ENCODE measurements around the gene KCNT1. TPM values are rescaled to one million over a fixed set of nuclear protein-coding genes. Genes with fewer than 3 reads are reported as not detected.

KCNT1 gene
- total RNA-seq, 1 experiment from 2014 or later: 0.68 TPM

DNA sequence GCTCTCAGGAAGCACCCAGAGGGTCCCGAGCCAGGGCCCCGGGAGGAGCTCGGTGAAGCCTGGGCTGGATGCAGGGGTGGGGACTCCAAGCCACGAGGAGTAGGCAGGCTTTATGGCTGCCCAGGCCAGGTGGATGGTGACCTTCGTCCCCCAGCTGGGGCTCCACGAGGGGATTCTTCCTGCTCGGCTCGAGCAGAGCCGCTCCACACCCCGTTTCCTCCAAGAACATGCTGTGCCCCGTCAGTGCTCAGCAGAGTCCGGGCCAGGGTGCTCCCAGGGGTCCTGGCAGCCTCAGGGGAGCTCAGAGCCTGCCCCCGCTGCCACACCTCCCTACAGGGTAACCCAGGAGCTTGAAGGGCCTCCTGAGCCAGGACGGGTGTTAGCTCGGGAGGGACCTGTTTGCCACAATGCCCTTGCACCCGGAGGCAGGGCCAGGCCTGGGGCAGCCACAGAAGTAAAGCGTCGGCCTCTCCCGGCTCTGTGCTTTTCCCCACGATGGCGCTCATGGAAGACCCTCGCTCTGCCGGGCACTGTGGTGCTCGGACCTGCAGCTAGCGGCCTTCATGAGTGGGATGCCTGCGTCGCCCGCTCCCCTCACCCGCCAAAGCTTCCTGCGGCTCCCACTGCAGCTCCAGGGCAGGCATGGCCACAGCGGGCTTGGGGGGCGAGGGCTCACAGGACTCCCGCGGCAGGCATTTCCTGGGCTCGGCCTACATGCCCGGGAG, 86.8 kb downstream of the KCNT1 start:
- Histone ChIP-seq H2BK120ac (ENCODE audit: low read depth, low read length, poor library complexity, severe bottlenecking) (no peak overlapping the region), H3K79me1 (ENCODE audit: insufficient read depth, low read depth, low read length, poor library complexity, severe bottlenecking) (no peaks in the 10 kb centered on the region), H2BK12ac (ENCODE audit: insufficient read length, low read depth, low read length) (no peak overlapping the region), H3K4ac (ENCODE audit: low read depth, low read length) (no peak overlapping the region), H3K9ac (ENCODE audit: extremely low read depth, insufficient read length, low read length) (no peak overlapping the region), H3K4me1 (ENCODE audit: insufficient read depth, low read length) (no peaks in the 10 kb centered on the region), H4K20me1 (ENCODE audit: control insufficient read depth, insufficient read depth, insufficient read length) (no peaks in the 10 kb centered on the region), H3K79me2 (ENCODE audit: insufficient read depth, low read length) (no peaks in the 10 kb centered on the region), H4K91ac (ENCODE audit: insufficient read length, low read depth, low read length) (no peak overlapping the region), H3K27me3 (ENCODE audit: insufficient read depth, low read length) (no peaks in the 10 kb centered on the region), H3T11ph (ENCODE audit: low read length) (no peak overlapping the region), H3K18ac (ENCODE audit: insufficient read length, low read depth, low read length) (no peak overlapping the region), H3K9me3 (ENCODE audit: control insufficient read depth, low read depth, low read length) (no peaks in the 10 kb centered on the region), H2BK20ac (ENCODE audit: low read depth, low read length, poor library complexity, severe bottlenecking) (no peak overlapping the region), H4K8ac (replicated peaks; ENCODE audit: insufficient read length, low read depth, low read length) (no peak overlapping the region), H2BK5ac (ENCODE audit: insufficient read length, low read length) (no peak overlapping the region), H3K23me2 (ENCODE audit: insufficient read length, low read depth, low read length, poor library complexity, severe bottlenecking) (no peaks in the 10 kb centered on the region), H3K56ac (ENCODE audit: insufficient read length, low read depth, low read length) (no peak overlapping the region), H3K4me2 (ENCODE audit: insufficient read depth, insufficient read length, low read length) (no peak overlapping the region), H3K14ac (ENCODE audit: insufficient read depth, low read length) (peak overlapping the region; percentile 28; the same call in 1 of the 2 replicates), H3K27ac (ENCODE audit: insufficient read length, low read depth, low read length) (no peak overlapping the region), H3K23ac (ENCODE audit: insufficient read length, low read depth, low read length) (no peak overlapping the region), H2BK15ac (ENCODE audit: low read depth, low read length) (no peak overlapping the region), H4K5ac (ENCODE audit: insufficient read length, low read depth, low read length) (no peak overlapping the region), H2AK5ac (ENCODE audit: insufficient read length, low read length) (no peak overlapping the region), H2AFZ (ENCODE audit: low read length) (no peak overlapping the region)
- H3K27ac Mint-ChIP-seq: no peak overlapping the region
- H3K4me1 Mint-ChIP-seq: no peaks in the 10 kb centered on the region
- WGBS (ENCODE audit: extremely low coverage, insufficient read length, low lambda C conversion rate): no CpG with 5 or more reads among the region's 36 CpGs
- no peaks in the 10 kb centered on the region; the same call in 1 of the 2 replicates for H3K27me3 Mint-ChIP-seq (ENCODE audit: low read depth)
- TF ChIP-seq, protein P1, sequence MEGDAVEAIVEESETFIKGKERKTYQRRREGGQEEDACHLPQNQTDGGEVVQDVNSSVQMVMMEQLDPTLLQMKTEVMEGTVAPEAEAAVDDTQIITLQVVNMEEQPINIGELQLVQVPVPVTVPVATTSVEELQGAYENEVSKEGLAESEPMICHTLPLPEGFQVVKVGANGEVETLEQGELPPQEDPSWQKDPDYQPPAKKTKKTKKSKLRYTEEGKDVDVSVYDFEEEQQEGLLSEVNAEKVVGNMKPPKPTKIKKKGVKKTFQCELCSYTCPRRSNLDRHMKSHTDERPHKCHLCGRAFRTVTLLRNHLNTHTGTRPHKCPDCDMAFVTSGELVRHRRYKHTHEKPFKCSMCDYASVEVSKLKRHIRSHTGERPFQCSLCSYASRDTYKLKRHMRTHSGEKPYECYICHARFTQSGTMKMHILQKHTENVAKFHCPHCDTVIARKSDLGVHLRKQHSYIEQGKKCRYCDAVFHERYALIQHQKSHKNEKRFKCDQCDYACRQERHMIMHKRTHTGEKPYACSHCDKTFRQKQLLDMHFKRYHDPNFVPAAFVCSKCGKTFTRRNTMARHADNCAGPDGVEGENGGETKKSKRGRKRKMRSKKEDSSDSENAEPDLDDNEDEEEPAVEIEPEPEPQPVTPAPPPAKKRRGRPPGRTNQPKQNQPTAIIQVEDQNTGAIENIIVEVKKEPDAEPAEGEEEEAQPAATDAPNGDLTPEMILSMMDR (conservative IDR thresholded peaks at IDR 0.05): no peak
- no peak overlapping the region for H3K4me3 Mint-ChIP-seq
- no peaks in the 10 kb centered on the region for H3K36me3 Mint-ChIP-seq (ENCODE audit: insufficient read depth in 1 of 3, low read depth in 3 of 3)
- no peak for DNase-seq
- H3K9me3 Mint-ChIP-seq: no peaks in the 10 kb centered on the region
